C4-2B (cell line): Measurements from ENCODE around the gene SMARCA2.
A peak's percentile ranks its signal among the peaks of the same experiment; 100 is the strongest.

Source experiments
- H3K27ac ChIP-seq: fragments of 450-650 bp; 2 replicates; pipeline ENCODE4 v1.5.1; 2017
- CTCF ChIP-seq: fragments of 450-650 bp; conservative IDR thresholded peaks from 2 replicates; pipeline ENCODE4 v1.5.1; 2017; ENCODE audit warnings: mild to moderate bottlenecking
- ZFX ChIP-seq: fragments of 450-650 bp; IDR thresholded peaks from 2 replicates; pipeline ENCODE4 v1.6.1; 2017

SMARCA2 gene

DNA sequence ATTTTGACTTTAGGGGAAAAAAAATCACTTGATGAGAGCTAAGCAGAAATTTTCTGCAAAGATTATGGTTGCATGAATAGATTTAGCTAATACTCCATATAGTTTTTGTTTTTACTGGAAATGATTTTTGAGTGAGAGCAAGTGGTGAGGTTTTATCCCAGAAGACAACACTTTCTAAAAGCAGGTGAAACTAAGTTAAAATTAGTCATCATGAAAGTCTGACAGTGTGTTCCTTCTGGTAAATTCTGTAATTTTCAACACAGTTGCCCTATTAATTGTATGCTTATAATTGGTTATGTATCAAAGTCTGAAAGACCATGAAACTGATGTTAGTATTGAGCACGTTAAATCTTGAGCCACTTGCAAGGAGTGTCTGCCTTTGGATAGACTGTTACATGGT lies 91.5 kb downstream of the SMARCA2 start:
- TF ChIP-seq ZFX (no peak), CTCF (no peak)
- H3K27ac ChIP-seq: no peak overlapping the region

DNA sequence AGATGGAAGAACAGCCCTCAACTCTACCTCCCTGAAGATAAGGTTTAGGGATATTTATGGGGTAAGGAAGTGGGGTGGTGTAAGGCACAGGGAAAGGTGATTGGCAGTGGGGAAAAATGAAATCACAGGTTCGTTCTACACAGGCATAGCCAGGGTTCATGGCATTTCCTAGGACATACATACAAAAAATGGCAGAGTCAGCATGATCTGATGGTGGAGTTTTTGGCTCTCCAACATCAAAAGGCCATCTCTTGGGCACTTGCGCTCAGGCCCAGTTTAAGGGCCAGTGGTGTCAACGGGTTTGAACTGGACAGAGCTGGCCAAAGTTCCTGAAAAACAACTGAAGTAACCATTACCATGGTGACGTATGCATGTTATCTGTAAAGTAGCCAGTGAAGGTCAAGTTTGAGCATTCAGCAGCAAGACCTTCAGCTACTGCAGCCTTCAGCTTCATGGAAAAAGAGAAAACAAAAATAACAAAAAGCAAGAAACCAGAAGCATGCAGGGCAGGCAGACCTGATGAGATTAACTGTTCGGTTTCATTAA lies 92.8 kb downstream of the SMARCA2 start:
- no peak overlapping the region for H3K27ac ChIP-seq
- no peak for TF ChIP-seq CTCF

DNA sequence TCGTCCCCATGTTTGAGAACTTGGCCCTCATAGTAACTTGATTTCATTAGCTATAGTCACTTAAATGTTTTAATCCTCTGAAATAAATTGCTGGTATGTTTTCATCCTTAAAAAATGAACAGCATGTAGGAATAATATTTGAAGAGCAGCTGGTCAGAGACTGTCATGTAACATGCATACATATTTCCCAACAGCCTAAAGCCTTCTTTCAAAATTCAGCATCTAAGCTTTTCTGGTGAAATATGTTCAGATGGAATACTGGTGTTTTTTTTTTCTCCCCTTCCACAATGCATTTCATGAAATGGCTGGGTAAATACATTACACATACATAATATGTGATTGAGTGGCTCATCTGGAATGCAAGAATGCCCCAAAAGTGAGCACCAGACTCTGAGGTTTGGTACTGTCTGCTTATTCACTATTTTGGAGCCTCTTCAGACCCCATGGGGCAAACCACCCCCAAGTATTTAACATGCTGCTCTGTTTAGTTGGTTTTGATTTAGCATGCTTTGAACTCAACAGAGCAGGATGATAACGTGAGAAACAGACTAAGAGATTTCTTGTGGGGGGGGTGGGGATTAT lies 94.0 kb downstream of the SMARCA2 start:
- TF ChIP-seq ZFX (no peak), CTCF (no peak)
- no peak overlapping the region for H3K27ac ChIP-seq

GRCh38 chr9:2110036-2110435 lies 94.9 kb downstream of the SMARCA2 start:
- H3K27ac ChIP-seq: no peak overlapping the region
- no peak for TF ChIP-seq CTCF
- TF ChIP-seq ZFX: no peak

- TF ChIP-seq CTCF: peak; percentile 64
- TF ChIP-seq ZFX: no peak
- H3K27ac ChIP-seq: no peak overlapping the region
Observed at GRCh38 chr9:2116073-2116472, 100.9 kb downstream of the SMARCA2 start.

DNA sequence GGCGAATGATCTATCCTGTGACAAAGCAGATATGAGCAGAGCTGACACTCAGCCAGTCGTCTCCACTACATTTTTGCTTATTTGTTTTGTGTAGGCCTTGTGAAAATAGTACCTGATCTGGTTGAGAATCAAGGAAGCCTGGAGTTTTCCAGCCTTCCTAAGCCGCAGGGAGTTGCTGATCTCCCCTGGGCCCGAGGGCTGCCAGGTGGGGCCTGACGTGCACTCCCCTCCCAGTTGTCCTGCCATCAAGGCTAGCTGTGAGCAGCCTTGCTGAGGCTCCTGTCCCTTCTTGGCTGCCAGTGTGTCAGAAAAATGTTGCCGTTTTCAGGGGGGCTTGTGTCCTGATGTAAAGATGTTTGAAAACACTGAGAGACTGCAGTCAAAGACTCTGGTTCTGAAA lies 102.4 kb downstream of the SMARCA2 start:
- no peak for TF ChIP-seq ZFX
- H3K27ac ChIP-seq: no peak overlapping the region

GRCh38 chr9:2119566-2119965 lies 104.4 kb downstream of the SMARCA2 start:
- no peak for TF ChIP-seq CTCF
- no peak for TF ChIP-seq ZFX
- no peak overlapping the region for H3K27ac ChIP-seq
